CD4-positive, alpha-beta T cell (primary cell): ENCODE data around the gene GPR137B. TPM values are rescaled to one million over a fixed set of nuclear protein-coding genes. Genes with fewer than 3 reads are reported as not detected.

Source experiments
- ATAC-seq: fragments of 200-7000 bp; cut with Tn5 transposase; one replicate; pipeline ENCODE4 v1.10.0; 2022; ENCODE audit warnings: mild to moderate bottlenecking; ENCODE audit not compliant: poor library complexity
- CTCF ChIA-PET: fragments of 350-600 bp; sonication (Branson Sonifier 250); formaldehyde crosslinking; loops from one replicate; lab custom pipeline; 2021; ENCODE audit warnings: antibody characterized with exemption, inconsistent platforms; lab: Charles Lee
- POLR2A ChIA-PET: fragments of 350-600 bp; sonication (Branson Sonifier 250); formaldehyde crosslinking; loops from one replicate; lab custom pipeline; 2021; ENCODE audit warnings: antibody characterized with exemption, inconsistent platforms; lab: Charles Lee
- DNase-seq, 14 experiments: peaks; one replicate each; pipeline ENCODE4 v3.0.0-alpha.2; 2013 to 2020; ENCODE audit warnings: mixed read lengths in 2 of 14
- H3K27ac ChIP-seq, 2 donors: one replicate each; pipeline versions ENCODE4 v1.5.1 to v1.7.0; 2013; ENCODE audit warnings: low read length in 2 of 2, low read depth in 1 of 2, mild to moderate bottlenecking in 1 of 2
- H3K27me3 ChIP-seq, 2 experiments: 1 replicate in 1 of 2; 2 replicates in 1 of 2; pipeline versions ENCODE4 v1.6.1 to v1.7.0; 2013; ENCODE audit warnings: low read length in 2 of 2, control low read depth in 1 of 2, mild to moderate bottlenecking in 1 of 2, moderate library complexity in 1 of 2; ENCODE audit not compliant: insufficient read depth in 2 of 2, control insufficient read depth in 1 of 2
- H3K36me3 ChIP-seq: one replicate; pipeline ENCODE4 v1.6.1; 2013; ENCODE audit warnings: low read length, control low read depth; ENCODE audit not compliant: insufficient read depth
- H3K4me1 ChIP-seq: one replicate; pipeline ENCODE4 v1.6.1; 2013; ENCODE audit warnings: low read length, control low read depth; ENCODE audit not compliant: insufficient read depth
- H3K4me3 ChIP-seq: one replicate; pipeline ENCODE4 v1.5.1; 2013; ENCODE audit warnings: mild to moderate bottlenecking, low read length, moderate library complexity
- H3K9me3 ChIP-seq, 2 experiments: 1 replicate in 1 of 2; 2 replicates in 1 of 2; pipeline versions ENCODE4 v1.6.1 to v1.7.0; 2013; ENCODE audit warnings: low read length in 2 of 2, mild to moderate bottlenecking in 2 of 2, control low read depth in 1 of 2, moderate library complexity in 1 of 2; ENCODE audit not compliant: control insufficient read depth in 1 of 2, insufficient read depth in 1 of 2
- H3K27ac Mint-ChIP-seq: one replicate; pipeline ENCODE4 v1.8.0; 2020; ENCODE audit warnings: mixed read lengths
- H3K27me3 Mint-ChIP-seq: one replicate; pipeline ENCODE4 v1.8.0; 2021; ENCODE audit warnings: mixed read lengths
- H3K36me3 Mint-ChIP-seq: one replicate; pipeline ENCODE4 v1.8.0; 2021; ENCODE audit warnings: low read depth, mixed read lengths
- H3K4me1 Mint-ChIP-seq: one replicate; pipeline ENCODE4 v1.8.0; 2021; ENCODE audit warnings: low read depth, mixed read lengths
- H3K4me3 Mint-ChIP-seq: one replicate; pipeline ENCODE4 v1.8.0; 2020; ENCODE audit warnings: mild to moderate bottlenecking, mixed read lengths
- H3K9me3 Mint-ChIP-seq: one replicate; pipeline ENCODE4 v1.8.0; 2020; ENCODE audit warnings: mixed read lengths
- intact Hi-C, 2 experiments: fragments of 100-400 bp; cut with DNase I in 1 of 2; cut with micrococcal nuclease in 1 of 2; formaldehyde crosslinking; loops; one replicate each; pipeline versions ENCODE4 v1.15.1 to v1.9.0; 2023 to 2025; cut with DNase I, micrococcal nuclease
- total RNA-seq, 174 experiments: library from RNA in 2 of 174; stranded (reverse) in 2 of 174; gene quantifications; one replicate each; pipeline ENCODE4 v1.2.3 and lab custom pipeline; 2021 to 2026
- TF ChIP-seq, protein P1 (sequence below): fragments of 200-600 bp; IDR thresholded peaks from one replicate; pipeline ENCODE4 v1.8.0; 2022; ENCODE audit warnings: antibody characterized with exemption, mild to moderate bottlenecking

GPR137B gene
- total RNA-seq, 2 experiments from 2014 or later, result 6.3 to 7.4 TPM

- peak overlapping the region; percentile 80 for H3K4me3 ChIP-seq
- no peaks in the 10 kb centered on the region for H3K9me3 ChIP-seq
- H3K4me3 Mint-ChIP-seq, result peak overlapping the region; percentile 100
- no peaks in the 10 kb centered on the region for H3K36me3 ChIP-seq
- no peak for DNase-seq
- H3K4me1 ChIP-seq, result peaks cover 31% of the 10 kb centered on the region
- peaks cover 36% of the 10 kb centered on the region for H3K4me1 Mint-ChIP-seq
- no peak overlapping the region for H3K27ac ChIP-seq
- peaks cover 10% of the 10 kb centered on the region for H3K36me3 Mint-ChIP-seq
- CTCF ChIA-PET, result no interaction called here
- POLR2A ChIA-PET, result interaction anchor here (1.7 kb wide), 1 partner anchor 140 kb away, joined by 5 read pairs; no protein-coding TSS in a partner anchor
- intact Hi-C loops, result loop anchor here in 1 of 2 experiments (5.0 kb wide), 1 partner anchor 138 kb away; the partner anchor contains the start of gene ERO1B
- no peaks in the 10 kb centered on the region for H3K9me3 Mint-ChIP-seq
- H3K27me3 ChIP-seq, result peaks cover 14 to 16% of the 10 kb centered on the region in 2 experiments
- no peak overlapping the region for H3K27ac Mint-ChIP-seq
- H3K27me3 Mint-ChIP-seq, result peaks cover 25% of the 10 kb centered on the region
- TF ChIP-seq, protein P1, sequence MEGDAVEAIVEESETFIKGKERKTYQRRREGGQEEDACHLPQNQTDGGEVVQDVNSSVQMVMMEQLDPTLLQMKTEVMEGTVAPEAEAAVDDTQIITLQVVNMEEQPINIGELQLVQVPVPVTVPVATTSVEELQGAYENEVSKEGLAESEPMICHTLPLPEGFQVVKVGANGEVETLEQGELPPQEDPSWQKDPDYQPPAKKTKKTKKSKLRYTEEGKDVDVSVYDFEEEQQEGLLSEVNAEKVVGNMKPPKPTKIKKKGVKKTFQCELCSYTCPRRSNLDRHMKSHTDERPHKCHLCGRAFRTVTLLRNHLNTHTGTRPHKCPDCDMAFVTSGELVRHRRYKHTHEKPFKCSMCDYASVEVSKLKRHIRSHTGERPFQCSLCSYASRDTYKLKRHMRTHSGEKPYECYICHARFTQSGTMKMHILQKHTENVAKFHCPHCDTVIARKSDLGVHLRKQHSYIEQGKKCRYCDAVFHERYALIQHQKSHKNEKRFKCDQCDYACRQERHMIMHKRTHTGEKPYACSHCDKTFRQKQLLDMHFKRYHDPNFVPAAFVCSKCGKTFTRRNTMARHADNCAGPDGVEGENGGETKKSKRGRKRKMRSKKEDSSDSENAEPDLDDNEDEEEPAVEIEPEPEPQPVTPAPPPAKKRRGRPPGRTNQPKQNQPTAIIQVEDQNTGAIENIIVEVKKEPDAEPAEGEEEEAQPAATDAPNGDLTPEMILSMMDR, result no peak
- no peak for ATAC-seq
Observed at GRCh38 chr1:236144033-236144432, 1.7 kb downstream of the GPR137B start.

DNA sequence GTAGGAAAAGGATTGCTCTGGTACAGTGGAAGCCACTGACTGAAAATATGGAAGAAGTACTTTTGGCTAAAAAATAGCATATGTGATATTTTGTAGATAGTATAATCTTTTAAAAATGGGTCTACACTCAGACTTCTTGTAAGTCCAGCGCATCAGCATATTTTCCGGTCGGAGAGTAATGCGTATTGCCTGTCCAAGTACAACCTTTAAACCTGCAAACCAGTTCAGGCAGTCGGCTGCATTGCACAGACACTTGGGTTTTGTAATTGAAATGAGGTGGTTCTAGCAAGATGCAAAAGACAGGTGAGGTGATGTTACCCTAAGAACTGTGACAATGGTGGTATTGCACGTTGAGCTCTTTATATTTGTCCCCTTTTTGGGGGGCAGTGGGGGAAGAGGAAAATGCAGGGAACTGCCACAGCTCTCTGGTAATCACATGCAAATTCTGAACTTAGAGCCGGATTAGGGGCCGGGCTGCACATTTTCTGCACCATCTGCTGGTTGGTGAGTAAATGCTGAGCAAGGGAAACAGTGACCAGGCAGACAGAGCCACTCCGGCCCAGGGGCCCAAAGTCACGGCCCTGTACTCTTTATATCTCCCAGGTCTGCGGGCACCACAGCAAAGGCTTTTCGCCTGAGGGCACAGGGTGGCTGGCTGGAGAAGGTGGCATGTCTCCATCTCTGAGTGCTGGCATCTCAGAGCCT, 2.3 kb downstream of the GPR137B start:
- ChIA-PET CTCF (no interaction called here), POLR2A (no interaction called here)
- Histone ChIP-seq H3K4me1 (peaks cover 36% of the 10 kb centered on the region), H3K4me3 (no peak overlapping the region), H3K27me3 (peaks cover 14 to 16% of the 10 kb centered on the region in 2 experiments), H3K9me3 (no peaks in the 10 kb centered on the region), H3K27ac (no peak overlapping the region), H3K36me3 (no peaks in the 10 kb centered on the region)
- TF ChIP-seq, protein P1, result no peak
- intact Hi-C loops, result loop anchor here in 1 of 2 experiments (5.0 kb wide), 1 partner anchor 138 kb away; the partner anchor contains the start of gene ERO1B
- Mint-ChIP-seq H3K4me3 (peak overlapping the region; percentile 100), H3K36me3 (peaks cover 10% of the 10 kb centered on the region), H3K9me3 (no peaks in the 10 kb centered on the region), H3K4me1 (peaks cover 41% of the 10 kb centered on the region), H3K27ac (no peak overlapping the region), H3K27me3 (peaks cover 21% of the 10 kb centered on the region)
- DNase-seq, result no peak
- no peak for ATAC-seq

DNA sequence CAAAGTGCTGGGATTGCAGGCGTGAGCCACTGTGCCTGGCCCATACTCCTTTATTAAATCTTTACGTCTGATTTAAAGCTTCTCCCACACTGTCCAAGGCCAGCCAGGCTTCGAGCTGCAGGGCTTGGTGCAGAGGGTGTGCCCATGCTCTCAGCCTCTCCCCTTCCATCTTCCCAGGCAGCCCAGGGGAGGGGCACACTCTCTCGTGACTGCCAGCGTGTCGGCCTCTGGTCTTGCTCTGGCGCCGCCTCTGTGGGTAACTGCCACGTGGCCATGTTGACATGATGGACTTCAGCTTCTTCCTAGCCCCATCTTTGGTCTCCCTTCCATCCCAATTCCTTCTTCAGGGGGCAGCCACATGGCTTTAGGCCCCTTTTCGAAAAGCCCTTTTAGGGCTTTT, 4.7 kb downstream of the GPR137B start:
- H3K27ac ChIP-seq, result no peak overlapping the region
- Mint-ChIP-seq H3K4me1 (peaks cover 46% of the 10 kb centered on the region), H3K27ac (no peak overlapping the region), H3K27me3 (peaks cover 9% of the 10 kb centered on the region), H3K9me3 (no peaks in the 10 kb centered on the region), H3K4me3 (peak overlapping the region; percentile 60), H3K36me3 (peaks cover 10% of the 10 kb centered on the region)
- DNase-seq, result no peak
- no peaks in the 10 kb centered on the region for H3K27me3 ChIP-seq
- ATAC-seq, result no peak
- no peaks in the 10 kb centered on the region for H3K36me3 ChIP-seq
- intact Hi-C loops, result no loop called here
- peaks cover 28% of the 10 kb centered on the region for H3K4me1 ChIP-seq
- CTCF ChIA-PET, result no interaction called here
- H3K9me3 ChIP-seq, result no peaks in the 10 kb centered on the region
- H3K4me3 ChIP-seq, result no peak overlapping the region
- POLR2A ChIA-PET, result no interaction called here
- TF ChIP-seq, protein P1, result no peak
